HepG2 (cell line): ENCODE results near the gene CSK. TPM values are rescaled to one million over a fixed set of nuclear protein-coding genes. Genes with fewer than 3 reads are reported as not detected.

Experiments used
- ATAC-seq: fragments of 200-7000 bp; cut with Tn5 transposase; 3 replicates; pipeline ENCODE4 v1.9.1; 2020; ENCODE audit warnings: mild to moderate bottlenecking, moderate library complexity
- BruUV-seq: library from RNA; stranded (reverse); fragments of 400-500 nt; replicated peaks from 2 replicates; lab custom pipeline; 2021; lab: Mats Ljungman, UMichigan
- CTCF ChIA-PET: fragments of 300-600 bp; formaldehyde crosslinking; extraction: SDS; loops from one replicate; lab custom pipeline; 2021; ENCODE audit warnings: low total read pairs, inconsistent platforms, low intra/inter-chr PET ratio; lab: Yijun Ruan, JAX
- POLR2A ChIA-PET: fragments of 350-600 bp; sonication (Branson Sonifier 250); formaldehyde crosslinking; loops from one replicate; lab custom pipeline; 2020; ENCODE audit warnings: antibody characterized with exemption, inconsistent platforms; lab: Yijun Ruan, JAX
- DNase-seq: peaks from one replicate; pipeline ENCODE4 v3.0.0-alpha.2; 2015; ENCODE audit warnings: low spot score
- FAIRE-seq: peaks from 3 replicates; lab custom pipeline; 2011; peaks lifted over from hg19 to GRCh38; lab: Jason Lieb, UNC
- H2AFZ ChIP-seq: one replicate; pipeline ENCODE4 v1.6.1; 2011; ENCODE audit warnings: low read length, inconsistent platforms
- H3K27ac ChIP-seq: fragments of 300-600 bp; 3 replicates; pipeline ENCODE4 v1.8.0; 2011; ENCODE audit warnings: mixed run types, mild to moderate bottlenecking, mixed read lengths, low read length, inconsistent platforms; ENCODE audit not compliant: insufficient read depth; ENCODE audit errors: extremely low read length
- H3K27me3 ChIP-seq, 2 experiments: fragments of 200-600 bp in 1 of 2; 2 replicates in 1 of 2; 3 replicates in 1 of 2; pipeline versions ENCODE4 v1.6.0 to v1.8.0; 2011; ENCODE audit warnings: low read length in 2 of 2, mild to moderate bottlenecking in 2 of 2, moderate library complexity in 2 of 2, inconsistent platforms in 1 of 2; ENCODE audit not compliant: insufficient read depth in 2 of 2, control insufficient read depth in 1 of 2
- H3K36me3 ChIP-seq, 2 experiments: fragments of 200-600 bp in 1 of 2; replicated peaks in 1 of 2; 2 replicates in 1 of 2; 3 replicates in 1 of 2; pipeline versions ENCODE4 v1.5.1 to v1.8.0; 2011; ENCODE audit warnings: low read length in 2 of 2, inconsistent platforms in 1 of 2; ENCODE audit not compliant: insufficient read depth in 2 of 2, control insufficient read depth in 1 of 2
- H3K4me1 ChIP-seq: 2 replicates; pipeline ENCODE4 v1.5.1; 2012; ENCODE audit warnings: low read length, inconsistent platforms; ENCODE audit not compliant: insufficient read depth
- H3K4me2 ChIP-seq: 2 replicates; pipeline ENCODE4 v1.6.0; 2011; ENCODE audit warnings: low read depth, low read length, inconsistent platforms
- H3K4me3 ChIP-seq, 3 experiments: fragments of 200-600 bp in 1 of 3; sonication (generic), shearing (Covaris generic) in 1 of 3; replicated peaks in 1 of 3; 2 replicates each; pipeline ENCODE4 v1.5.1; 2011 to 2016; ENCODE audit warnings: low read length in 3 of 3, inconsistent platforms in 2 of 3, low read depth in 2 of 3, mild to moderate bottlenecking in 2 of 3, control low read depth in 1 of 3, mixed read lengths in 1 of 3; ENCODE audit not compliant: insufficient read depth in 1 of 3
- H3K79me2 ChIP-seq: one replicate; pipeline ENCODE4 v1.6.1; 2011; ENCODE audit warnings: low read length, inconsistent platforms; ENCODE audit not compliant: insufficient read depth
- H3K9ac ChIP-seq: 2 replicates; pipeline ENCODE4 v1.6.0; 2011; ENCODE audit warnings: mild to moderate bottlenecking, low read depth, low read length, inconsistent platforms; ENCODE audit not compliant: insufficient read depth
- H3K9me3 ChIP-seq: 2 replicates; pipeline ENCODE4 v1.5.1; 2012; ENCODE audit warnings: mild to moderate bottlenecking, low read length
- H4K20me1 ChIP-seq: 2 replicates; pipeline ENCODE4 v1.6.0; 2011; ENCODE audit warnings: inconsistent platforms, mild to moderate bottlenecking, low read length, moderate library complexity; ENCODE audit not compliant: insufficient read depth
- BRCA1 ChIP-seq: sonication (generic); formaldehyde crosslinking; IDR thresholded peaks from 2 replicates; pipeline ENCODE4 v1.4.0; 2020; ENCODE audit warnings: missing genetic modification reagents
- CREB1 ChIP-seq, 2 experiments: fragments of 450-650 bp in 1 of 2; IDR thresholded peaks; 2 replicates each; pipeline ENCODE4 v1.6.1; 2016 to 2017; ENCODE audit warnings: control low read depth in 1 of 2, mild to moderate bottlenecking in 1 of 2, missing compliant biosample characterization in 1 of 2, missing genetic modification characterization in 1 of 2
- MIER3 ChIP-seq: IDR thresholded peaks from 2 replicates; pipeline ENCODE4 v1.6.1; 2016; ENCODE audit warnings: missing compliant biosample characterization, borderline replicate concordance
- NFE2L2 ChIP-seq: fragments of 150-350 bp; IDR thresholded peaks from 2 replicates; pipeline ENCODE4 v1.6.1; 2014; ENCODE audit warnings: low read length
- NFKBIZ ChIP-seq: IDR thresholded peaks from 2 replicates; pipeline ENCODE4 v1.6.1; 2018; ENCODE audit warnings: missing genetic modification reagents, missing compliant biosample characterization
- NR3C1 ChIP-seq: sonication (generic); formaldehyde crosslinking; IDR thresholded peaks from 2 replicates; pipeline ENCODE4 v1.4.0; 2020; ENCODE audit warnings: missing genetic modification reagents
- PTBP1 ChIP-seq: fragments of 200-400 bp; formaldehyde crosslinking; IDR thresholded peaks from 2 replicates; pipeline ENCODE4 v1.6.1; 2018; ENCODE audit warnings: low read length, low read depth; ENCODE audit not compliant: poor library complexity, severe bottlenecking
- RFX5 ChIP-seq: IDR thresholded peaks from 2 replicates; pipeline ENCODE4 v1.6.1; 2011; ENCODE audit warnings: low read depth, low read length, improper control_type of control experiment
- SRSF1 ChIP-seq: fragments of 200-400 bp; formaldehyde crosslinking; optimal IDR thresholded peaks from 2 replicates; pipeline ENCODE3; 2017; ENCODE audit warnings: mild to moderate bottlenecking, low read depth, low read length, moderate library complexity
- SUZ12 ChIP-seq: fragments of 150-350 bp; IDR thresholded peaks from 2 replicates; pipeline ENCODE4 v1.6.1; 2014; ENCODE audit warnings: low read depth, low read length
- ZNF264 ChIP-seq: sonication (generic); formaldehyde crosslinking; IDR thresholded peaks from 2 replicates; pipeline ENCODE4 v1.4.0; 2020; ENCODE audit warnings: missing genetic modification reagents
- ZNF484 ChIP-seq: sonication (generic); formaldehyde crosslinking; IDR thresholded peaks from 2 replicates; pipeline ENCODE4 v1.5.1; 2020; ENCODE audit warnings: mild to moderate bottlenecking, low read depth, missing genetic modification reagents, borderline replicate concordance
- ZNF567 ChIP-seq: sonication (generic); formaldehyde crosslinking; IDR thresholded peaks from 2 replicates; pipeline ENCODE4 v1.8.1; 2023; ENCODE audit warnings: mild to moderate bottlenecking, missing genetic modification reagents, borderline replicate concordance
- ZNF749 ChIP-seq: sonication (generic); formaldehyde crosslinking; IDR thresholded peaks from 2 replicates; pipeline ENCODE4 v1.8.0; 2022; ENCODE audit warnings: mild to moderate bottlenecking, missing genetic modification reagents, moderate library complexity, borderline replicate concordance
- WGBS: methylation state at CpG from one replicate; pipeline ENCODE4 v1.1.6; 2017; ENCODE audit warnings: low lambda C conversion rate; 5-methylcytosine and 5-hydroxymethylcytosine counted together
- in situ Hi-C: cut with HindIII; loops from 2 replicates; pipeline ENCODE4 v1.10.0; 2017; ENCODE audit warnings: low pct_unique_long_range_greater_than_20kb; ENCODE audit not compliant: extremely low pct_ligation_motif_present
- intact Hi-C: fragments of 100-400 bp; cut with micrococcal nuclease; formaldehyde crosslinking; loops from one replicate; pipeline ENCODE4 v1.10.0; 2022; ENCODE audit not compliant: unreplicated experiment
- polyA plus RNA-seq, 8 experiments: library from polyadenylated mRNA; depleted of rRNA in 3 of 8; stranded (reverse) in 7 of 8; unstranded in 1 of 8; fragments of >200 nt; fragmentation: Illumina TruSeq in 4 of 8; extraction: Trizol in 4 of 8; gene quantifications; 2 replicates each; pipeline versions ENCODE4 v1.2.1 to v1.2.3, GENCODE V29; 2011 to 2016; ENCODE audit warnings: low read depth in 4 of 8, missing spikeins in 1 of 8, mixed read lengths in 1 of 8; ENCODE audit not compliant: insufficient read depth in 1 of 8
- total RNA-seq, 5 experiments: library from RNA; depleted of rRNA; stranded (reverse); fragments of >200 nt; fragmentation: Illumina TruSeq; extraction: Trizol; gene quantifications; 2 replicates each; pipeline ENCODE4 v1.2.3, GENCODE V29; 2016; ENCODE audit warnings: low read depth in 1 of 5
- TF ChIP-seq, protein P1 (sequence below): sonication (generic); formaldehyde crosslinking; conservative IDR thresholded peaks from 2 replicates; pipeline ENCODE4 v1.4.0; 2020; ENCODE audit warnings: missing genetic modification reagents
- TF ChIP-seq, protein P2 (sequence below): sonication (generic); formaldehyde crosslinking; IDR thresholded peaks from 2 replicates; pipeline ENCODE4 v1.8.1; 2022; ENCODE audit warnings: mild to moderate bottlenecking, missing genetic modification reagents

CSK gene
- total and polyA plus RNA-seq, 2 of the 13 experiments (the other 11 are each of a cell fraction or from before 2014, with no cell fraction given) = 12.5 to 21.3 TPM

DNA sequence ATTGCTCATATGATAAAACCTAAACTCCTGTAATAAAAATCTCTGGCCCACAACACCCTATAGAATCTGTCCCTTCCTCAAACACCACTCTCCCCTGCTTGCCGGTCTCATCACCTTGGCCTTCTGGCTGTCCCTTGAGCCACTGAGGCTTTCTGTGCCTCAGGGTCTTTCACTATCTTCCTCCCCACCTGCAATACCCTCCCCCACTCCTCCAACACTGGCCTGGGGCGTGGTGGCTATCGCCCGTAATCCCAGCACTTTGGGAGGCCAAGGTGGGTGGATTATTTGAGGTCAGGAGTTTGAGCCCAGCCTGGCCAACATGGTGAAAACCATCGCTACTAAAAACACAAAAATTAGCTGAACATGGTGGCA is 3.3 kb upstream of the CSK start:
- Histone ChIP-seq H3K9me3 (no peaks in the 10 kb centered on the region), H3K9ac (no peak overlapping the region), H3K4me1 (peaks cover 86% of the 10 kb centered on the region), H4K20me1 (no peaks in the 10 kb centered on the region; the same call in 1 of the 2 replicates), H3K27me3 (no peaks in the 10 kb centered on the region), H2AFZ (no peak overlapping the region), H3K4me3 (no peak overlapping the region), H3K79me2 (peaks cover 11% of the 10 kb centered on the region), H3K36me3 (no peaks in the 10 kb centered on the region), H3K27ac (no peak overlapping the region), H3K4me2 (peak overlapping the region; percentile 4; the same call in 1 of the 2 replicates)
- intact Hi-C loops (no loop called here), in situ Hi-C loops (loop anchor here (10.0 kb wide), 1 partner anchor 176 kb away; the partner anchor contains the start of gene RPP25)
- CTCF ChIA-PET = interaction anchor here (2.5 kb wide), 1 partner anchor 22 kb away, joined by 6 read pairs; no protein-coding TSS in a partner anchor
- BruUV-seq = no TSS peak
- ATAC-seq (no peak), DNase-seq (no peak), FAIRE-seq (peak; percentile 40)
- TF ChIP-seq MIER3 (CRISPR knock-in tag) = no peak
- TF ChIP-seq, protein P1, sequence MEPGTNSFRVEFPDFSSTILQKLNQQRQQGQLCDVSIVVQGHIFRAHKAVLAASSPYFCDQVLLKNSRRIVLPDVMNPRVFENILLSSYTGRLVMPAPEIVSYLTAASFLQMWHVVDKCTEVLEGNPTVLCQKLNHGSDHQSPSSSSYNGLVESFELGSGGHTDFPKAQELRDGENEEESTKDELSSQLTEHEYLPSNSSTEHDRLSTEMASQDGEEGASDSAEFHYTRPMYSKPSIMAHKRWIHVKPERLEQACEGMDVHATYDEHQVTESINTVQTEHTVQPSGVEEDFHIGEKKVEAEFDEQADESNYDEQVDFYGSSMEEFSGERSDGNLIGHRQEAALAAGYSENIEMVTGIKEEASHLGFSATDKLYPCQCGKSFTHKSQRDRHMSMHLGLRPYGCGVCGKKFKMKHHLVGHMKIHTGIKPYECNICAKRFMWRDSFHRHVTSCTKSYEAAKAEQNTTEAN = no peak
- TF ChIP-seq RFX5 = no peak
- no peak for TF ChIP-seq BRCA1 (CRISPR knock-in tag)
- TF ChIP-seq SUZ12 = no peak
- TF ChIP-seq SRSF1 = no peak
- no peak for TF ChIP-seq ZNF264
- no peak for TF ChIP-seq ZNF567 (CRISPR knock-in tag)
- TF ChIP-seq ZNF749 (CRISPR knock-in tag) = no peak
- no peak for TF ChIP-seq NFE2L2
- no peak for TF ChIP-seq NR3C1 (CRISPR knock-in tag)
- TF ChIP-seq, protein P2, sequence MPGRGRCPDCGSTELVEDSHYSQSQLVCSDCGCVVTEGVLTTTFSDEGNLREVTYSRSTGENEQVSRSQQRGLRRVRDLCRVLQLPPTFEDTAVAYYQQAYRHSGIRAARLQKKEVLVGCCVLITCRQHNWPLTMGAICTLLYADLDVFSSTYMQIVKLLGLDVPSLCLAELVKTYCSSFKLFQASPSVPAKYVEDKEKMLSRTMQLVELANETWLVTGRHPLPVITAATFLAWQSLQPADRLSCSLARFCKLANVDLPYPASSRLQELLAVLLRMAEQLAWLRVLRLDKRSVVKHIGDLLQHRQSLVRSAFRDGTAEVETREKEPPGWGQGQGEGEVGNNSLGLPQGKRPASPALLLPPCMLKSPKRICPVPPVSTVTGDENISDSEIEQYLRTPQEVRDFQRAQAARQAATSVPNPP (CRISPR knock-in tag) = no peak
- no peak for TF ChIP-seq NFKBIZ (CRISPR knock-in tag)
- TF ChIP-seq ZNF484 (CRISPR knock-in tag) = no peak
- no peak for TF ChIP-seq PTBP1
- TF ChIP-seq CREB1 (IDR thresholded peaks at IDR 0.05) = no peak
- TF ChIP-seq CREB1 (CRISPR knock-in tag; IDR thresholded peaks at IDR 0.05) = no peak
- WGBS = 71% methylated on average over 5 of the region's 5 CpGs
- POLR2A ChIA-PET = interaction anchor here (0.9 to 2.3 kb wide), 5 partner anchors 18 to 590 kb away, joined by 3 to 8 read pairs (median 5); partner anchors contain the start of genes CLK3, CYP1A1 and MAN2C1
